Measurements from ENCODE around the gene KY. TPM values are rescaled to one million over a fixed set of nuclear protein-coding genes. Genes with fewer than 3 reads are reported as not detected.

KY gene
- polyA plus RNA-seq, 1 donor (not counting 4 experiments of a cell fraction or from before 2014, with no cell fraction given), result not detected

DNA sequence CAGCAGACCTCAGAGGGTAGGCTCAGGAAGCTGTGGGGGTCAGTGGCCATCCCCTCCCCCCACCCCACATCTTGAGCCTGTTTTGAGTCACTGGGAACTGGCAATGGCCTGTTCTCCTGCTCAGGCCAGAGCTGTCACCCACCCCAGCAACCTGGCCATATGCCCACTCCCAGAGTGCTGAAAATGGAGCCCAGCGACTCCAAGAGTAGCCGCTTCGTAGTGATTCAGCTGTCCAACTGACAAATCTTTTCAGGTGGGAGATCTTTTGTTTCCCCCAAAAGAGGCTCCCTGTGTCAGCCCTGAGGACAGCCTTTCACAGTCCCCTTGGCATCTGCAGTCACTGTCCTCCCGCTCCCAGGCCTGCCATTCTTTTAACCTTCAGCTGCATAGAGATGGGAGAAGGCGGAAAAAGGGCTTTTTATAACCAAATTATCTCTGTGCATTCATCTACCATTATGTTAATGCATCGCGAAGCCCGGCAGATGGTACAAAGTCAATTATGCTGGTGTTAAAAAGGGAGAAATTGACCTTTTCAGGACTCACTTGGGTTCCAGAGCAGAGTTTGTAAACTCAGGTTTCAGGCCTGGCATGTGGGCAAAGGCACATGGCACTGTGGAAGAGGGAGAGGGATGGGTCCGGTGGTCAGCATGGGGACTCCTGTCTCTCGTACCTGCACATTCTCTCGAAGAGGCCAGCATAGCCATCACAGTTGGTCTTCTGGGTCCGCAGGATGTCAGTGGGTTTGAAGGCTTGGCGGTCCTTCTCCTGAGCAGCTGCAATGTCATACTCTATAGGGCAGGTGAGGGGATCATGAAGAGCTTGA is 32.1 kb downstream of the KY start:
- H3K4me1 ChIP-seq (ENCODE audit: control insufficient read depth, extremely low read depth, insufficient read depth, low read length), result no peaks in the 10 kb centered on the region
- H3K9ac ChIP-seq (ENCODE audit: control insufficient read depth, extremely low read depth, insufficient read depth, low read length), result no peak overlapping the region
- no peaks in the 10 kb centered on the region for H3K79me2 ChIP-seq (ENCODE audit: control insufficient read depth, insufficient read depth, low read length)
- no peak for DNase-seq (ENCODE audit: low read depth, low spot score)
- no peaks in the 10 kb centered on the region for H3K36me3 ChIP-seq (ENCODE audit: control insufficient read depth in 2 of 2, extremely low read depth in 1 of 2, insufficient read depth in 2 of 2, low read length in 2 of 2)
- H2AFZ ChIP-seq (ENCODE audit: control insufficient read depth, low read length), result no peak overlapping the region
- no peak overlapping the region for H3K4me3 ChIP-seq (ENCODE audit: control insufficient read depth in 2 of 3, extremely low read depth in 1 of 3, insufficient read depth in 2 of 3, low read depth in 1 of 3, low read length in 3 of 3)
- FAIRE-seq, result no peak
- H3K4me2 ChIP-seq (ENCODE audit: control insufficient read depth, extremely low read depth, insufficient read depth, low read depth, low read length), result no peak overlapping the region
- peaks cover 7% of the 10 kb centered on the region for H3K27me3 ChIP-seq (ENCODE audit: control insufficient read depth, extremely low read depth, insufficient read depth, low read length)
- dilution Hi-C loops (cut with MboI; ENCODE audit: extremely low pct_ligation_motif_present, low sequenced_read_pairs), result no loop called here
- H3K27ac ChIP-seq (ENCODE audit: control insufficient read depth, insufficient read depth, low read length), result no peak overlapping the region
- no peaks in the 10 kb centered on the region for H4K20me1 ChIP-seq (ENCODE audit: control insufficient read depth, extremely low read depth, insufficient read depth, low read length)
- no peak for TF ChIP-seq EZH2 (IDR thresholded peaks at IDR 0.05; ENCODE audit: low read length)
- TF ChIP-seq, protein P1, sequence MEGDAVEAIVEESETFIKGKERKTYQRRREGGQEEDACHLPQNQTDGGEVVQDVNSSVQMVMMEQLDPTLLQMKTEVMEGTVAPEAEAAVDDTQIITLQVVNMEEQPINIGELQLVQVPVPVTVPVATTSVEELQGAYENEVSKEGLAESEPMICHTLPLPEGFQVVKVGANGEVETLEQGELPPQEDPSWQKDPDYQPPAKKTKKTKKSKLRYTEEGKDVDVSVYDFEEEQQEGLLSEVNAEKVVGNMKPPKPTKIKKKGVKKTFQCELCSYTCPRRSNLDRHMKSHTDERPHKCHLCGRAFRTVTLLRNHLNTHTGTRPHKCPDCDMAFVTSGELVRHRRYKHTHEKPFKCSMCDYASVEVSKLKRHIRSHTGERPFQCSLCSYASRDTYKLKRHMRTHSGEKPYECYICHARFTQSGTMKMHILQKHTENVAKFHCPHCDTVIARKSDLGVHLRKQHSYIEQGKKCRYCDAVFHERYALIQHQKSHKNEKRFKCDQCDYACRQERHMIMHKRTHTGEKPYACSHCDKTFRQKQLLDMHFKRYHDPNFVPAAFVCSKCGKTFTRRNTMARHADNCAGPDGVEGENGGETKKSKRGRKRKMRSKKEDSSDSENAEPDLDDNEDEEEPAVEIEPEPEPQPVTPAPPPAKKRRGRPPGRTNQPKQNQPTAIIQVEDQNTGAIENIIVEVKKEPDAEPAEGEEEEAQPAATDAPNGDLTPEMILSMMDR (optimal IDR thresholded peaks at IDR 0.05 in 1 of 3, IDR thresholded peaks at IDR 0.05 in 1 of 3, conservative IDR thresholded peaks at IDR 0.05 in 1 of 3; ENCODE audit: extremely low read depth in 1 of 3, insufficient read depth in 2 of 3, low read length in 3 of 3), result no peak
- H3K9me3 ChIP-seq (ENCODE audit: control insufficient read depth, low read depth, low read length), result no peaks in the 10 kb centered on the region
- H3K9me1 ChIP-seq (ENCODE audit: control insufficient read depth, extremely low read depth, insufficient read depth, low read length), result no peaks in the 10 kb centered on the region

DNA sequence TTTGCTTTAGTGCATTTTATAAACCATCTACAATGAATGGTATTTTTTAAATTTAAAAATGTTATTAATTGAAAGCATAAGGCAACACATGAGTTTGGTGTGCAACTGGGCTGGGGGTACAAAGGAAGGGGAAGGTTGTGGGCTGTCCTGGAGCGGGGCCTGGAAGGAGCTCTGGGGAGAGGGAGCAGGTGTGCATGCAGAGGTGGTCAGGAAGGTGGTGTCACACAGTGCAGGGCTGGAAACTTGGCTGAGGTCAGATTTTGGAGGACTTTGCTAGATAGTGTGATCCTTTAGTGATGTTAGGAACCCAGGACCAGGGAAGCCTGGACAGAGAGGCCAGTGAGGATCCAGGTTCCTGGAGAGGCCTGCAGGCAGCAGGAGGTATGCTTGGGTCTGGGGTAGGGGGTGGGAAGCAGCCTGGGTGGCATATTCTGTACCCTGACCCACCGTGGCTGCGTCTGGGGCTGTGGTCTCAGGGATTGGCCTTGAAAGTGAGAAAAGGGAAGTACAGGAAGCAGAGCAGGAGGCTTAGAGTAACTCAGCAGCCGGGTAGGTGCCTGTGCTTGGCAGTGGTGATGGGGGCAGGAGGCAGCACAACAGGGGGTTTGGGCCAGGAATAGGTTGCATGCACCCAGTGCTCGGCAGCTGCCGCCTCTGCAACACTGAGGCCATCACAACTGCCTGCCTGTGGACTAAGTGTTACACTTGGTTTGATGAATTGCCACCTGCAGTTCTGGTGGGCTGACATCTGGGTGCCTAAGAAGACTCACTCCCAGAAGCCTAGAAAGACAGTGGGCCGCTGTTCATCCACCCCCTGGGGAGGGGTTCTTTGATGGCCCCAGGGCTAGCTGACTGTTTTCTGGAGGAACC is 33.0 kb downstream of the KY start:
- H3K4me3 ChIP-seq (ENCODE audit: control insufficient read depth in 2 of 3, extremely low read depth in 1 of 3, insufficient read depth in 2 of 3, low read depth in 1 of 3, low read length in 3 of 3), result no peak overlapping the region
- dilution Hi-C loops (cut with MboI; ENCODE audit: extremely low pct_ligation_motif_present, low sequenced_read_pairs), result no loop called here

More for the DNA sequence above, 33.0 kb downstream of the KY start:
- Histone ChIP-seq H3K27me3 (ENCODE audit: control insufficient read depth, extremely low read depth, insufficient read depth, low read length) (peaks cover 7% of the 10 kb centered on the region), H2AFZ (ENCODE audit: control insufficient read depth, low read length) (no peak overlapping the region), H3K79me2 (ENCODE audit: control insufficient read depth, insufficient read depth, low read length) (no peaks in the 10 kb centered on the region), H3K4me2 (ENCODE audit: control insufficient read depth, extremely low read depth, insufficient read depth, low read depth, low read length) (no peak overlapping the region), H4K20me1 (ENCODE audit: control insufficient read depth, extremely low read depth, insufficient read depth, low read length) (no peaks in the 10 kb centered on the region), H3K4me1 (ENCODE audit: control insufficient read depth, extremely low read depth, insufficient read depth, low read length) (no peaks in the 10 kb centered on the region), H3K36me3 (ENCODE audit: control insufficient read depth in 2 of 2, extremely low read depth in 1 of 2, insufficient read depth in 2 of 2, low read length in 2 of 2) (no peaks in the 10 kb centered on the region), H3K9ac (ENCODE audit: control insufficient read depth, extremely low read depth, insufficient read depth, low read length) (no peak overlapping the region), H3K9me3 (ENCODE audit: control insufficient read depth, low read depth, low read length) (no peaks in the 10 kb centered on the region), H3K27ac (ENCODE audit: control insufficient read depth, insufficient read depth, low read length) (no peak overlapping the region), H3K9me1 (ENCODE audit: control insufficient read depth, extremely low read depth, insufficient read depth, low read length) (no peaks in the 10 kb centered on the region)
- no peak for DNase-seq (ENCODE audit: low read depth, low spot score)
- TF ChIP-seq, protein P1 (optimal IDR thresholded peaks at IDR 0.05 in 1 of 3, IDR thresholded peaks at IDR 0.05 in 1 of 3, conservative IDR thresholded peaks at IDR 0.05 in 1 of 3; ENCODE audit: extremely low read depth in 1 of 3, insufficient read depth in 2 of 3, low read length in 3 of 3), result no peak
- no peak for TF ChIP-seq EZH2 (IDR thresholded peaks at IDR 0.05; ENCODE audit: low read length)
- no peak for FAIRE-seq

Measured in keratinocyte (primary cell).